Measurements from ENCODE around the gene TUSC2. TPM values are rescaled to one million over a fixed set of nuclear protein-coding genes. Genes with fewer than 3 reads are reported as not detected.

TUSC2 gene
- total RNA-seq, 1 donor from 2014 or later = 16.9 TPM

DNA sequence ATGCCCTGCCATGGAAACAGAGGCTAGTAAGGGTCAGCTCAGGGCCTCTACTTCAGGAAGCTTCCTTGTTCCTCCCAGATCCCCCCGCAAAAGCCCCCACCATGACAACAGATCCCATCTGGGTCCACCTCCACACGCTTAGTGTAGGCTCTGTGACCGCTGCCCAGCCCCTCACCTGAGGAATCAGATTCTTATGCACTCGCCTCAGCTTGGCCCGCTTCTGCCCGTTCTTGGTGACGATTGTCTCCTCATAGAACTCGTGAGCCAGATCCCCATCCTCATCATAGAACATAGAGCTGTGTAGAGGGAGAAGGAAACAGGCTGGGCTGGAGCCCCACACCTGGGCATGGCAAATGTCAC, 1.9 kb downstream of the TUSC2 start:
- no peaks in the 10 kb centered on the region for H3K27me3 Mint-ChIP-seq (ENCODE audit: unreplicated experiment)
- no peak overlapping the region for H3K27ac Mint-ChIP-seq (ENCODE audit: unreplicated experiment)
- DNase-seq (ENCODE audit: extremely low spot score, unreplicated experiment) = no peak
- TF ChIP-seq, protein P1, sequence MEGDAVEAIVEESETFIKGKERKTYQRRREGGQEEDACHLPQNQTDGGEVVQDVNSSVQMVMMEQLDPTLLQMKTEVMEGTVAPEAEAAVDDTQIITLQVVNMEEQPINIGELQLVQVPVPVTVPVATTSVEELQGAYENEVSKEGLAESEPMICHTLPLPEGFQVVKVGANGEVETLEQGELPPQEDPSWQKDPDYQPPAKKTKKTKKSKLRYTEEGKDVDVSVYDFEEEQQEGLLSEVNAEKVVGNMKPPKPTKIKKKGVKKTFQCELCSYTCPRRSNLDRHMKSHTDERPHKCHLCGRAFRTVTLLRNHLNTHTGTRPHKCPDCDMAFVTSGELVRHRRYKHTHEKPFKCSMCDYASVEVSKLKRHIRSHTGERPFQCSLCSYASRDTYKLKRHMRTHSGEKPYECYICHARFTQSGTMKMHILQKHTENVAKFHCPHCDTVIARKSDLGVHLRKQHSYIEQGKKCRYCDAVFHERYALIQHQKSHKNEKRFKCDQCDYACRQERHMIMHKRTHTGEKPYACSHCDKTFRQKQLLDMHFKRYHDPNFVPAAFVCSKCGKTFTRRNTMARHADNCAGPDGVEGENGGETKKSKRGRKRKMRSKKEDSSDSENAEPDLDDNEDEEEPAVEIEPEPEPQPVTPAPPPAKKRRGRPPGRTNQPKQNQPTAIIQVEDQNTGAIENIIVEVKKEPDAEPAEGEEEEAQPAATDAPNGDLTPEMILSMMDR (IDR thresholded peaks at IDR 0.05) = no peak
- peak overlapping the region; percentile 29 for H3K4me3 Mint-ChIP-seq (ENCODE audit: unreplicated experiment)
- peaks cover 2% of the 10 kb centered on the region for H3K36me3 Mint-ChIP-seq (ENCODE audit: unreplicated experiment)
- no peaks in the 10 kb centered on the region for H3K9me3 Mint-ChIP-seq (ENCODE audit: unreplicated experiment)
- H3K4me1 Mint-ChIP-seq (ENCODE audit: unreplicated experiment) = peaks cover 24% of the 10 kb centered on the region

DNA sequence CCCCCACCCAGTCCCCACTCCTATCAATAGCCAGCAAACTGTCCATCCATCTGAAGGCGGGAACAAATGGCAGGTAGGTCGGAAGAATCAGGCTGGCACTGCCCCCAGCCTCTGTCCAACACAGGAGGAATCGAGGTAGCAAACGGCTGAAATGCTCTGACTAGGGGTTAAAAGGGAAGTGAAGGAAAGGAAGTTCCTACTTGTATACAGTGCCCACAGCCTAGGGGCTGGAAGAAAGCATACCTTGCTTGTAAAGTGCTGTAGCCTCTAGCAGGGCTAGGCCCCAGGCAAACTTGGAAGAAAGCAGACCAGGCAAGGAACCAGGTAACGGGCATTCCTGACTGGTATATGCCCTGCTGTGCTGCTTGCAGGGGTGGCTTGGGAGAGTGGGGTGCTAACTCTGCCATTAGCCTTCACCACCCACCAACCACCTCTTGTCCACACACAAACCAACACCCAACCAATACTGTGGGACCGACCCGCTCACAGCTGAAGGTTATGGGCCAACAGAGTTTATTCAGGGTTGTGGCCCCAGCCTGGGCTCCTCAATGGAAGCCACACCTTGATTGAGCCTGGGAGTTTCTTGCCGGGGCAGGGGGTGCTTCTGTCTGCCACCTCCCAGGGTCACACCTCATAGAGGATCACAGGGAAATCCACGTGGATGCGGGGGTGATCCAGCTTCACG, 2.4 kb downstream of the TUSC2 start:
- Mint-ChIP-seq H3K27me3 (ENCODE audit: unreplicated experiment) (no peaks in the 10 kb centered on the region), H3K4me1 (ENCODE audit: unreplicated experiment) (peaks cover 25% of the 10 kb centered on the region), H3K9me3 (ENCODE audit: unreplicated experiment) (no peaks in the 10 kb centered on the region), H3K27ac (ENCODE audit: unreplicated experiment) (no peak overlapping the region), H3K36me3 (ENCODE audit: unreplicated experiment) (peaks cover 1% of the 10 kb centered on the region), H3K4me3 (ENCODE audit: unreplicated experiment) (no peak overlapping the region)
- TF ChIP-seq, protein P1 (IDR thresholded peaks at IDR 0.05) = no peak
- no peak for DNase-seq (ENCODE audit: extremely low spot score, unreplicated experiment)

DNA sequence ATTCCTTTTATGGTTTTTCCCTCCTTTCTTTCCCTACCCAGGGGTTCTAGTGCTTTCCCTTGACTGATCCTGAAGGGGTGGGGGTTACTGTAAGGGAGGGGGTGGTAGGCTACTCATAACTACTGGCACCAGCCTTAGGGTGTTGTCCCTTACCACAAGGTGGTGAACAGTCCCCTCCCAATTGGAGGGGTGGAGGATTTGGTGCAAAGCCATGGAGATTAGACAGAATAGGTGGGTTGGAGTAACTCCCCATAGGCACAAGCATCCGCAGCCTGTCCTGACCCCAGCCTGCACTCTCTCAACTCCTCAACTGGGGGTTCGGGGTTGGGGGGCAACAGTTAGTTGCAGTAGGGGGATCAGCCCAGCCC, 2.9 kb downstream of the TUSC2 start:
- no peak for DNase-seq (ENCODE audit: extremely low spot score, unreplicated experiment)
- Mint-ChIP-seq H3K9me3 (ENCODE audit: unreplicated experiment) (no peaks in the 10 kb centered on the region), H3K4me3 (ENCODE audit: unreplicated experiment) (peak overlapping the region; percentile 18), H3K27me3 (ENCODE audit: unreplicated experiment) (no peaks in the 10 kb centered on the region), H3K4me1 (ENCODE audit: unreplicated experiment) (peaks cover 29% of the 10 kb centered on the region), H3K27ac (ENCODE audit: unreplicated experiment) (no peak overlapping the region), H3K36me3 (ENCODE audit: unreplicated experiment) (no peaks in the 10 kb centered on the region)
- TF ChIP-seq, protein P1 (IDR thresholded peaks at IDR 0.05) = no peak

DNA sequence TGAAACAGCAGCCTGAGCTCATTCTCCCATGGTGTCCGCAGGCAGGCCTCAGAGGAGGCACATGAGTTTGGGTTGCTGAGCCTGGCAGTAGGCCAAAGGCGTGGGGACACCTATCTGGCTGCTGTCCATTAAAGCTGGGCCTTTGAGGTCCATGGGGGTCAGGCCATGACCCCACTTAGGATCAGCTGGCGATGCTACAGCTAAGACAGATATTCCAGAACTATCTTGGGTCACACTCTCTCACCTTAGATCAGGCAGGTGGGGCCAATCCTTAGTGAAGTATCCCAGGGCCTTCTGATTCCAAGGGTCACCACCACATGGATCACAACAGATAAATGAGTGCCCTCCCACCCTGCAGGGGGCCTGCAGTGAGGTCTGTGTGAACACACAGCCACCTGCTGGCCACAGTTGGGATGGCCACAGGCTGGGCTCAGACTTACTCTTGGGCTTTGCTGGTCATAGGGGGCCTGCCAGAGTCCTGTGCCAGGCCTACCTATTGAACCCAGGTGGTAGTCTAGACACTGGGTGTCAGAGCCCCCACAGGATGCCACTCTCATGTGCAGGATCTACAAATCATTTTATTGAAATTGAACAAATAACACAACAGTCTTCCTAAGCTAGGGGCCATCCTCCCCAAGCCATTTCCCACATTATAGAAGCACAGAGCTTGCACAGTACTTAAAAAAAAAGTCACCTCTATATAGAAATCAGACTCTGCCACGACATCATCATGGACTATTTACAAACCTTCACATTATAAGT, 3.5 kb downstream of the TUSC2 start:
- DNase-seq (ENCODE audit: extremely low spot score, unreplicated experiment) = peak; percentile 92
- H3K4me3 Mint-ChIP-seq (ENCODE audit: unreplicated experiment) = no peak overlapping the region

More for the DNA sequence above, 3.5 kb downstream of the TUSC2 start:
- H3K9me3 Mint-ChIP-seq (ENCODE audit: unreplicated experiment) = no peaks in the 10 kb centered on the region
- H3K27ac Mint-ChIP-seq (ENCODE audit: unreplicated experiment) = no peak overlapping the region
- no peaks in the 10 kb centered on the region for H3K36me3 Mint-ChIP-seq (ENCODE audit: unreplicated experiment)
- peaks cover 35% of the 10 kb centered on the region for H3K4me1 Mint-ChIP-seq (ENCODE audit: unreplicated experiment)
- H3K27me3 Mint-ChIP-seq (ENCODE audit: unreplicated experiment) = no peaks in the 10 kb centered on the region
- TF ChIP-seq, protein P1 (IDR thresholded peaks at IDR 0.05) = peak; percentile 86

Data from osteocyte (in vitro differentiated cells).